Measurements from ENCODE around the gene OLFML2B.

DNA sequence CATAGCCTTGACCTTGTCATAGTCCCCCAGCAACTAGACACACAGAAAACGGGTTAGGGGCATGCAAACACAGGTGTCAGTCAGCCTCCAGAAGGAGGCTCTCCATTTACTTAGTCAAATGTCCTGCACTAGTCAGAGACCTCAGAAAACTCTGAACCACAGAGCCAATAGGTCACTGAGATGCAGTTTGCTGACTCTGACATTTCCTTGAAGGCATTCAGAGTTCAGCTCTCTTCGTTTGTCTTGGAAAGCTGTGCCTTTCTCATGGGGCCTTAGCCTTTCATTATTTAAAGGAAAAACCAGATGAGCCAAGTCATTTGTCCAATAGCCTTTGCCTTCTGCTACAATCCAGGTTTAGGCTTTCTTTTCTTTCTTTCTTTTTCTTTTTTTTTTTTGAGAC lies 3.5 kb downstream of the OLFML2B start:
- TF ChIP-seq CTCF (IDR thresholded peaks at IDR 0.05; ENCODE audit: poor library complexity) (no peak), EZH2 (IDR thresholded peaks at IDR 0.05; ENCODE audit: borderline replicate concordance) (no peak)

Data from hepatocyte (in vitro differentiated cells).